Measurements from ENCODE around the gene ALOXE3. TPM values are rescaled to one million over a fixed set of nuclear protein-coding genes. Genes with fewer than 3 reads are reported as not detected.
"Not testable (repeated sequence)": the region's sequence is repeated elsewhere in the genome, so short reads cannot be mapped to it uniquely, and the experiment has no call there.

ALOXE3 gene
- total RNA-seq, 2 donors from 2014 or later = not detected

GRCh38 chr17:8080799-8081219 is 37.5 kb downstream of the ALOXE3 start:
- ATAC-seq = peak; percentile 22
- DNase-seq = no peak
- intact Hi-C loops (cut with DNase I, micrococcal nuclease) = loop anchor here in 1 of 2 donors (10.0 kb wide), 1 partner anchor 224 kb away; no protein-coding TSS in a partner anchor

GRCh38 chr17:8080208-8080798 is 38.0 kb downstream of the ALOXE3 start:
- intact Hi-C loops (cut with DNase I, micrococcal nuclease) = loop anchor here in 1 of 2 donors (10.0 kb wide), 1 partner anchor 224 kb away; no protein-coding TSS in a partner anchor
- no peak for ATAC-seq

GRCh38 chr17:8079291-8080207 is 38.8 kb downstream of the ALOXE3 start:
- intact Hi-C loops (cut with DNase I, micrococcal nuclease) = loop anchor here in 1 of 2 donors (10.0 kb wide), 1 partner anchor 225 kb away; no protein-coding TSS in a partner anchor
- ATAC-seq (peak; percentile 84), DNase-seq (peak; percentile 62 to 80)

More at GRCh38 chr17:8080208-8080798, 38.0 kb downstream of the ALOXE3 start:
- DNase-seq = no peak

DNA sequence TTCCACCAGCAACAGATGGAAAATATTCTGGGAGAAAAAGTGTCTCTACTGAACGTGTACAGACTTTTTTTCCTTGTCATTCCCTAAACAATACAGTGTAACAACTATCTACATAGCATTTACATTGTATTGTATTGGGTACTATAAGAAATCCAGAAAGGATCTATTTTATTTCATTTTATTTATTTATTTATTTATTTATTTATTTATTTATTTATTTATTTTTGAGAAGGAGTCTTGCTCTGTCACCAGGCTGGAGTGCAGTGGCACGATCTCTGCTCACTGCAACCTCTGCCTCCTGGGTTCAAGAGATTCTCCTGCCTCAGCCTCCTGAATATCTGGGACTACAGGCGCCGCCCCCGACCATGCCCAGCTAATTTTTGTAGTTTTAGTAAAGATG is 40.4 kb downstream of the ALOXE3 start:
- intact Hi-C loops (cut with DNase I, micrococcal nuclease); ATAC-seq; DNase-seq: not testable (repeated sequence)

GRCh38 chr17:8076502-8077266 is 41.6 kb downstream of the ALOXE3 start:
- DNase-seq = no peak
- ATAC-seq = no peak
- intact Hi-C loops (cut with DNase I, micrococcal nuclease) = no loop called here

DNA sequence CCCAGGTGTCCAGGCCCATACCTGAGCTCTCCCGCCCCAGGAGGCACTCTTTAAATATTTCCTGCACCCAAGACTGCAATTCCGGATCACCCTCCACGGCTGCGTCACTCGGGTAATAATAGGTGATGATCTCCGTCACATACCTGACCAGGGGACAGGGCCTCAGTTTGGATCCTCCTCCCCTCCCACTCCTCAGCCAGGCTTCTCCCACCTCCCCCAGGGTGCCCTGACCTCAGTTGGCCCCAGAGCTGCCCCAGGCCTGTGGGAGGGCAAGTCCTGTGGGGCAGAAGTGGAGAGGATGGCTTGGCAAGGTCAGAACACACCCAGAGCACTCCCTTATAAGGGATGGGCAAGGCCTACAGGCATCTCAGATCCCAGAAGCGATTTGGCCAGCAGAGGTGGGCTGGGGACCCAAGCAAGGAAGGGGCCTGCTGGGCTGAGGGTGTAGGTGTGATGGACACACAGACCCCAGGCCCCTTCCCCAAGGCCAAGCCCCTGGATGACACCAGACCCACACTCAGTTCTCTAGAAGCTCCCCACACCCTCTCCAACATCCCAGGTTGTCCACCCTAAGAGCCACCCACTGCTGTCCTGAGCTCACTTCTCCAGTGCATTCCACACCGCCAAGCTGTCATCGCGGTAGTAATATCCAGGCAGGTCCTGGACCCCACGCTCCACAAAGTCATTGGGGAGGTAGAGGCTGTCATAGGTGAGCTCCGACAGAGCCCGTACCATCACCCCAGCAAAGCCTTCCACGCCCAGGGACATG is 42.6 kb downstream of the ALOXE3 start:
- intact Hi-C loops (cut with DNase I, micrococcal nuclease) = no loop called here
- ATAC-seq (no peak), DNase-seq (no peak)

GRCh38 chr17:8075081-8075480 is 43.2 kb downstream of the ALOXE3 start:
- DNase-seq (no peak), ATAC-seq (no peak)
- intact Hi-C loops (cut with DNase I, micrococcal nuclease) = no loop called here

- intact Hi-C loops (cut with DNase I, micrococcal nuclease) = no loop called here
- no peak for ATAC-seq
- no peak for DNase-seq
These were observed 43.8 kb downstream of the ALOXE3 start for GRCh38 chr17:8074554-8074953.

- DNase-seq (peak; percentile 62 to 80), ATAC-seq (peak; percentile 40)
- intact Hi-C loops (cut with DNase I, micrococcal nuclease) = no loop called here
These were observed 44.5 kb downstream of the ALOXE3 start for GRCh38 chr17:8073627-8074484.

GRCh38 chr17:8072729-8073461 is 45.4 kb downstream of the ALOXE3 start:
- intact Hi-C loops (cut with DNase I, micrococcal nuclease) = no loop called here
- ATAC-seq (no peak), DNase-seq (no peak)

DNA sequence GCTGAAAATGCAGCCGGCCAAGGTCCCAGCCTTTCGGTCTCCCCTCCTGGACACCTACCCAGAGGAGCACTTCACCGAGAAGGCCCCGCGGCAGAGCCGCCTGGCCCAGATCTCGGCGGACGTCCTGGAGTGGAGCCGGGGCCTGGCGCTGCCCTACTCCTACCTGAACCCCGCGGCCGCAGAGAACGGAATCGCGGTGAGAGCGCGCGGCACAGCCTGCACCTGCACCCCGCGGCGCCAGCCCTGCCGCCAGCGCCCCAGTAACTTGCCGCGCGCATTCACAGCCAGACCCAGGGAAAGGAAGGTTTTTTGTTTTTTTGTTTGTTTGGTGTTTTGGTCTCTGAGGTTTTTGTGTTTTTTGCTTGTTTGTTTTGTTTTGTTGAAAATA is 46.0 kb downstream of the ALOXE3 start:
- intact Hi-C loops (cut with DNase I, micrococcal nuclease) = no loop called here
- ATAC-seq (no peak), DNase-seq (no peak)

GRCh38 chr17:8071496-8071895 is 46.8 kb downstream of the ALOXE3 start:
- intact Hi-C loops (cut with DNase I, micrococcal nuclease) = no loop called here
- DNase-seq (no peak), ATAC-seq (no peak)

GRCh38 chr17:8069587-8069860 is 48.8 kb downstream of the ALOXE3 start:
- peak; percentile 69 to 80 for DNase-seq
- intact Hi-C loops (cut with DNase I, micrococcal nuclease) = no loop called here
- peak; percentile 88 for ATAC-seq

- peak; percentile 64 for ATAC-seq
- intact Hi-C loops (cut with DNase I, micrococcal nuclease) = no loop called here
- peak; percentile 69 to 77 for DNase-seq
These were observed 49.4 kb downstream of the ALOXE3 start for GRCh38 chr17:8068736-8069586.

GRCh38 chr17:8067806-8068205 is 50.5 kb downstream of the ALOXE3 start:
- ATAC-seq (no peak), DNase-seq (no peak)
- intact Hi-C loops (cut with DNase I, micrococcal nuclease) = no loop called here

Measured in left colon (tissue), 2 donors.